Testis (tissue), 3 donors: ENCODE data around the gene COL4A2. TPM values are rescaled to one million over a fixed set of nuclear protein-coding genes. Genes with fewer than 3 reads are reported as not detected.

Experiments used
- DNase-seq: peaks from one replicate; pipeline ENCODE4 v3.0.0-alpha.2; 2019
- H3K27ac ChIP-seq, 2 donors: fragments of 200-600 bp; sonication (generic); one replicate each; pipeline ENCODE4 v1.5.1; 2019
- H3K27me3 ChIP-seq: fragments of 200-600 bp; sonication (generic); one replicate; pipeline ENCODE4 v1.5.1; 2019
- H3K36me3 ChIP-seq: fragments of 200-600 bp; sonication (generic); one replicate; pipeline ENCODE4 v1.5.1; 2017; ENCODE audit warnings: low read depth; ENCODE audit errors: missing control alignments
- H3K4me1 ChIP-seq: fragments of 200-600 bp; sonication (generic); one replicate; pipeline ENCODE4 v1.5.1; 2019
- H3K4me3 ChIP-seq, 2 donors: fragments of 200-600 bp; sonication (generic); one replicate each; pipeline ENCODE4 v1.5.1; 2017 to 2019
- H3K9me3 ChIP-seq: fragments of 200-600 bp; sonication (generic); one replicate; pipeline ENCODE4 v1.5.1; 2017
- CTCF ChIP-seq, 3 experiments: fragments of 450-650 bp in 2 of 3; fragments of 200-600 bp in 1 of 3; sonication (generic) in 1 of 3; IDR thresholded peaks; one replicate each; pipeline ENCODE4 v1.5.1; 2016 to 2019; ENCODE audit warnings: antibody characterized with exemption in 3 of 3, mild to moderate bottlenecking in 2 of 3, moderate library complexity in 1 of 3
- POLR2A ChIP-seq: fragments of 450-650 bp; IDR thresholded peaks from one replicate; pipeline ENCODE4 v1.6.1; 2017; ENCODE audit warnings: antibody characterized with exemption, mild to moderate bottlenecking, moderate library complexity
- WGBS, 2 donors: methylation state at CpG; one replicate each; pipeline ENCODE4 v1.1.5; 2018; 5-methylcytosine and 5-hydroxymethylcytosine counted together
- intact Hi-C: fragments of 100-400 bp; cut with DNase I; formaldehyde crosslinking; loops from one replicate; pipeline ENCODE4 v1.15.1; 2023; ENCODE audit warnings: low total_unique reads
- polyA plus RNA-seq: library from polyadenylated mRNA; stranded (reverse); fragments of 350-450 nt; fragmentation: Illumina TruSeq; extraction: RNeasy Lipid Tissue Mini Kit (QIAGEN cat#74804); gene quantifications from one replicate; pipeline ENCODE4 v1.2.3, GENCODE V29; 2014; ENCODE audit warnings: low read depth, low replicate concordance; ENCODE audit not compliant: insufficient read depth
- total RNA-seq, 2 donors: library from RNA; depleted of rRNA; stranded (reverse); fragments of >200 nt; gene quantifications; one replicate each; pipeline ENCODE4 v1.2.3, GENCODE V29; 2016

COL4A2 gene
- total and polyA plus RNA-seq, 3 donors from 2014 or later = 69.1 to 89.9 (median 81.0) TPM

DNA sequence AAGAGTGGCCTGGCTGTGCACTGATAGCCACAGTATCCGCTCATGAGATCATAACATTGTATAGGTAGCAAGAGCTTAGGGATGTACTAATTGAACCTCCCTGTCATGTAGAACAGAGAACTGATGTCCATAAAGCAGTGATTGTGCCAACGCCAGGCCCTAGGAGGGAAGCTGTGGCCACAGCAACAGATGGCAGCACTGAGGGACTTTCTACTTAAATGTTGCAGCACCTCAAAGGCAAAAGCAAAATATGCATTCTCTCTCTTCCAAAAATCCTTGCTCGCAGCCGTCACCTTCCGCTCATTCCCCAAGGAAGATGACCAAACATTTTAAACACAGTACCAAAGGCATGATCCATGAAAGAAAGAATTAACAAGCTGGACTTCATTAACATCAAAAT is 32.4 kb upstream of the COL4A2 start:
- no peak for TF ChIP-seq POLR2A
- TF ChIP-seq CTCF (IDR thresholded peaks at IDR 0.05) = peak in 1 of 3 experiments; percentile 6
- DNase-seq = no peak
- Histone ChIP-seq H3K27ac (no peak overlapping the region), H3K27me3 (no peaks in the 10 kb centered on the region), H3K36me3 (no peaks in the 10 kb centered on the region), H3K4me3 (no peak overlapping the region), H3K4me1 (no peaks in the 10 kb centered on the region), H3K9me3 (no peaks in the 10 kb centered on the region)
- 88 to 89% methylated on average over 5 of the region's 5 CpGs for WGBS, 2 donors
- intact Hi-C loops = no loop called here

DNA sequence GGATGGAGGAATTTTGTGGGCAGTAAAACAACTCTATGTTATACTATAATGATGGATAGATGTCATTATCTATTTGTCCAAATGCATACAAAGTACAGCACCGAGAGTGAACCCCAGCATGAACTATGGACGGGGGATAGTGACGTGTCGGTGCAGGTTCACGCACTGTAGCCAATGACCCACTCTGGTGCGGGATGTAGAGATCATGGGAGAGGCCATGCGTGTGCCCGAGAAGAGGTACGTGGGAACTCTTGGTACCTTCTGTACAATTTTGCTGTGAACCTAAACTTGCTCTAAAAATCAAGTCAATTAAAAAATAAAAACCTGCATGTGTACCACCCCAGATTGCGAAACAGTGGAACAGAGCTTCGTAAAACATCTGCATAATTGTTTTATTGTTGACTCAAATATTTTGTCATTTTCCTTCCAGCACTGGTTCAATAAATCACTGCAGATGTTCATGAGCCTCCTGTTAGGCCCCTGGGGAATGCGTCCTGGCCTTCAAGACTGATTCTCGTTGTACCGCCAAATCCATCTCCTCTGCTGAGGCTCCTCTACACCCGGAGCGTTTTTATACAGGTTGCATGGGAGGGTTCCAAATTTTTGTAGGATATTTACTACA is 31.0 kb upstream of the COL4A2 start:
- WGBS, 2 donors = 56 to 64% methylated on average over 15 to 16 of the region's 16 CpGs
- intact Hi-C loops = no loop called here
- Histone ChIP-seq H3K4me3 (no peak overlapping the region), H3K27ac (no peak overlapping the region), H3K9me3 (no peaks in the 10 kb centered on the region), H3K4me1 (no peaks in the 10 kb centered on the region), H3K36me3 (no peaks in the 10 kb centered on the region), H3K27me3 (no peaks in the 10 kb centered on the region)
- TF ChIP-seq POLR2A (no peak), CTCF (IDR thresholded peaks at IDR 0.05) (no peak)
- peak; percentile 65 for DNase-seq

DNA sequence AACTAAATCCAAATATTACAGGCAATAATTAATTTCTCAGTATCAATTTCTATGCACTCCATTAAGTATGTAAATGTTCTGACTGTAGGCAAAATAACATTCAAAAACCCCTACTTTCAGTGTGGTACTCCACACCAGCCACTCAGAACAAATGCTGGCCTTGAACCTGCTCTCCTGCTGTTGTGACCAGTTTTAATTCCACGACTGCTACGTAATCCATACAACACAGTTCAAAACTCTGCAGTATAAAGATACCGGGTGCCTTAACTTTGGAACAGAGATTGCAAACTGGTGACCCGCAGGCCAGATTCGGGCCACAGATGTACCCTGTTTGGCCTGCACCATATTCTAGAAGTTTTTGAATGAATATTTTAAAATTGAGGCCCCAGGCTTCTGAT is 30.5 kb upstream of the COL4A2 start:
- 62 to 65% methylated on average over 5 of the region's 5 CpGs for WGBS, 2 donors
- H3K27ac ChIP-seq = peak overlapping the region in 1 of 2 donors; percentile 66
- no peaks in the 10 kb centered on the region for H3K9me3 ChIP-seq
- intact Hi-C loops = no loop called here
- no peak overlapping the region for H3K4me3 ChIP-seq
- no peak for TF ChIP-seq POLR2A
- no peak for DNase-seq
- no peaks in the 10 kb centered on the region for H3K27me3 ChIP-seq
- H3K4me1 ChIP-seq = no peaks in the 10 kb centered on the region
- no peaks in the 10 kb centered on the region for H3K36me3 ChIP-seq

DNA sequence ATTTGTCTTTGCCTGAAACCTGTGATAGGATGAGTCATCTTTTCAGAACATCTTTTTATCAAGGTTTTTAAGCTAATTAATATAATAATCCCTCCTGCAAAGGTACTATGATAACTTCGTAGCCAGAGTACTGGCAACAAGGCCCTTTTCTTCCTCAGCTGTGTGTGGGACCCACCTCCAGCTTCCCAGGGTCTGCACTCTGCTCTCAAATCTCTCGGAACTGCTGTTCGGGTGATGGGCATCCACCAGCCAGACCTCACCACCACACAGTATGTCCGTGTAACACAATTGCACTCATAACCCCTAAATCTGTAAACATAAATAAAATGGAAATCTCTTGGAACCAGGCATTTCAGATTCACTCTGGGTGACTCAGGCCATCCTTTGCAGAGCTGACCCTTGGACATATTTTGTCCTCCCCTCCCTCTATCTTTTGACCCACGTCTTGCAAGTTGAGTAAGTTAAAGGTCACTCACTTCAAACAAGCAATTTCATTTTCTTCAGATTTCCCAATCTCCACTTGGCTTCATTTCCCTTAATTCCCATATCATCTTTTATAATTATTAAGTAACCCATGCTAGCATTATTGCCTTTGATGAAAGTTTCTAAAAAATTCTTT is 29.6 kb upstream of the COL4A2 start:
- Histone ChIP-seq H3K36me3 (no peaks in the 10 kb centered on the region), H3K4me3 (no peak overlapping the region), H3K27me3 (no peaks in the 10 kb centered on the region), H3K27ac (no peak overlapping the region), H3K9me3 (no peaks in the 10 kb centered on the region), H3K4me1 (no peaks in the 10 kb centered on the region)
- TF ChIP-seq POLR2A = no peak
- no peak for TF ChIP-seq CTCF (IDR thresholded peaks at IDR 0.05)
- no peak for DNase-seq
- intact Hi-C loops = no loop called here
- 74% methylated on average over 5 of the region's 5 CpGs for WGBS, 2 donors

DNA sequence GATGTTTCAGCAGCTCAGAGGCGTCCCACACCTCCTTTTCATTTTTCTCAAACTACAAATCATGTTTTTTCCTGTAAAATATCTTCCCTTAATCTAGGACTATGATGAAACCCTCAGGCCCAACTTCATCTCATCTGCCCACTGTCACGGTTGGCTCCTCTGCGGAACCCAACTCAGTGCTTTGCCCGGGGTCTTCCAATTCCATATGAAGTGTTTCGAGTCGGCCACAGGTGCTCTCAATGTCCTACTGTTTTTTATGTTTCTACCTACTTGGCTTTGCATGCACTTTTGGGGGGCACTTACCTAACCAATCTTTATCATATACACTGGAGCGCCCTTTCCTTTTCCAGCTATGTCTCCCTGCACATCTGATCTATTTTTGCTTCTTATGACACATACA is 28.2 kb upstream of the COL4A2 start:
- no peaks in the 10 kb centered on the region for H3K4me1 ChIP-seq

More for the DNA sequence above, 28.2 kb upstream of the COL4A2 start:
- H3K27ac ChIP-seq = no peak overlapping the region
- TF ChIP-seq POLR2A = no peak
- no peak for TF ChIP-seq CTCF (IDR thresholded peaks at IDR 0.05)
- H3K36me3 ChIP-seq = no peaks in the 10 kb centered on the region
- no peaks in the 10 kb centered on the region for H3K9me3 ChIP-seq
- 89 to 93% methylated on average over 7 of the region's 7 CpGs for WGBS, 2 donors
- no peak for DNase-seq
- no peaks in the 10 kb centered on the region for H3K27me3 ChIP-seq
- intact Hi-C loops = no loop called here
- H3K4me3 ChIP-seq = no peak overlapping the region
